UCSD-AML1 (cell line): ENCODE measurements around the gene TNFRSF11A.

Source experiments
- DNase-seq: peaks from one replicate; lab custom pipeline; 2025; ENCODE audit not compliant: unreplicated experiment; lab: John Stamatoyannopoulos, UW

Gene TNFRSF11A

DNA sequence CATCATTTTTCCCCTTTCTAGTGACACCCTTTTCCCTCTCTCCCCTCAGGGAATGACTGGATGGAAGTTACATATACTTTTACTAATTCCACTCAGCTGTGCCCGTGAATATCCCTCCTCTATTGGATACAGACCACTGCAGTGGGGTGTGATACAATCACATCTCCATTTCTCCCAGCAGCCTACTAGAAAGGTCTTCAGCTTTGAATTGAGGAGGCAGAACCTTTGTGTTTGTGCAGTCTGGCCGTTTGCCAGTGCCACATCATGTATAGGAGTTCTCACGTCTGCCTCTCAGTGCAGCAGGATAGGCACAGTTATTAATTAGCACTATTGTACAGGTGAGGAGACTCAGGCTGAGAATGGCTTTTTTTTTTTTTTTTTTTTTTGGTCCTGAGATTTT is 16.4 kb downstream of the TNFRSF11A start:
- no peak for DNase-seq

DNA sequence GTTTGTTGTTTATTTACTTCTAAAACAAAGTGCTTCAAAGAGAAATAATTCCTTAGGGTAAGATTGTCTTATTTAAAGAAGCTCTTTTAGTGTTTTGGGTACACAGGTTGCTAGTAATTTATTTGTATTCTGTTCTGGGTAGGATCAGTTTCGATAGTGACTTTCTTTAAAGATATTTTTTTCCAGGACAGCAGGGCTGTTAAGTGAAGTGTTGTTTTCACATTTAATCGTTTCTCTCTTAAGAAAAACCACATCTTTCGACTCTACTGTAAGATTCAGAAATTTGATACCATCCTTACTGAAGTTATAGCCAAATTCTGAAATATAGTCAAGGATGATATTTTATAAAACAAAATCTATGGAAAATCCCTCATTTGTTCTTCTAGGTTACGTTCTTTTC is 17.8 kb downstream of the TNFRSF11A start:
- DNase-seq, result no peak

GRCh38 chr18:62343316-62343715 is 18.2 kb downstream of the TNFRSF11A start:
- DNase-seq, result no peak

GRCh38 chr18:62345909-62346308 is 20.8 kb downstream of the TNFRSF11A start:
- DNase-seq, result no peak

GRCh38 chr18:62346333-62347088 is 21.4 kb downstream of the TNFRSF11A start:
- no peak for DNase-seq

GRCh38 chr18:62347089-62347506 is 22.0 kb downstream of the TNFRSF11A start:
- DNase-seq, result no peak

DNA sequence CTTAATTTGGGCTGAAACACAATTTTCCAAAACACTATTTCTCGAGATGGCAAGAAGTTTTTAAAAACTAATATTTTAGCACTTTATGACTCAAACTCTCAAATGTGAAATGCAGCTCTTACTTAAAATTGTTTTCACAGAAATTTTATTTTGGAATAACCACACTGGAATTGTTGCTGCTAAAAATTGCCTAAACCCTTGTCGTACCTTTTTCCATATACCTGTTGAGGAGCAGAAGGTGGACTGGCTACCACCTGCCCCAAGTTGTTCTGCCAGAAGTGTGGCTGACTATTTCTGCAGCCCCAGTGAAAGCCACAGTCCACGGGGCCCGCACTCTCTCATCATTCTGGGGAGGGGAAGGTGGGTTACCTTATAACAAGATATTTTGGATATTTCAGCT is 23.4 kb downstream of the TNFRSF11A start:
- no peak for DNase-seq

DNA sequence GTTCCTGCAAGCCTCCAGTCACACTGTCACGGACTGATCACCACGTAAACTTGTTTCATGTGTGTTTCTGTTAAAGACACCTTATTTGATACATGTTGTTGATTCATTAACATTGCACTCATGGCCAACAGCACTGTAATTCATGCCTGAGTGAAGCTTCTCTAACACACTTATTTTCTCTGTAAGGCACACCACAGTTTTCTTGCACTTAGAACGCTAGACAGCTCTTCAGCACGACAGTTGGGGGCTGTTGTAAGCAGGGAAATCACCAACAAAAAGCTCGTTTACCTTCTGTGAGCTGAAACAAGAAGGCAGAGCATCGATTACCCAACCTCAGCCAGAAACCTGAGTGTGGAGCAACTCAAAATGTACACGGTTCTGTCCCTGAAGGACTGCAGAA is 28.1 kb downstream of the TNFRSF11A start:
- no peak for DNase-seq

DNA sequence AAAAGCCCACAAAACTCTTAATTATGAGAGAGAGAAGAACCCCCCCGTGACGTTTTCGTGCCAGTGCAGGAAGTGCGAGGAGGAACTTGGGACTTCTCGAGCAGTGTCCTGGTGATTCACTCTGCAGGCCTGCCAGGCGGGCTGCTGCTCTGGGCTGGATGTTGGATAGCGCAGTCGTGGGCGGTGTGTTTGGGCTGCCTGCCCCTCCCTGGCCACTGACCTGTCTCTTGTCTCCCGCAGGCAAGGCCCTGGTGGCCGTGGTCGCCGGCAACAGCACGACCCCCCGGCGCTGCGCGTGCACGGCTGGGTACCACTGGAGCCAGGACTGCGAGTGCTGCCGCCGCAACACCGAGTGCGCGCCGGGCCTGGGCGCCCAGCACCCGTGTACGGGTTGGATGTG is 29.0 kb downstream of the TNFRSF11A start:
- no peak for DNase-seq

DNA sequence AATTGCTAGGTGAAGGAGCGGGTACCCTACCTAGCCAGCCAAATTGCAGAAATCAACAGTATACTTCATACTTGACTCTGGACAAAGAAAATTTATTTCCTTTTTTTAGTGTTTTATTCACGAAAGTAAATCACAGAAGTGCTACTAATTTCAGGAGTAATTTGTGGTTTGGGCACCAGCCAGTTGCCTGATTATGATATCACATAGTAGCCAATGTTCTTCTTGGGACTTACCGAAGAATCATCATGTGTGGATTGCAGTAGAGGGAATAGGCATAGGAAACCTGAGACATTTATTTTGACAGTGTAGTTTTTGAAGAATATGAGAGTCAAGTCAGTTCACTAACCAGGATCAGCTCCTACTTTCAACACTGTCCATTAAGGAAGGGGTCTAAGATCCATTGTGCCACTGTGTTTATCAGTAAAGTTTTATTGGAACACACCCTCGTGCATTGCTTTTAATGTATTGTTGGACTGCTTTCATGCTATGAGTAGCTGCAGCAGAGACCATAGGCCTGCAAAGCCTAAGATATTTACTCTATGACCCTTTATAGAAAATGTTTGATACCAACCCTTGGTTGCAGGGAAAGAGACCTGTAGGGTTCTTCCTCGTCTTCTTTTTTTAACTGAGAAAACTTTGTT is 32.1 kb downstream of the TNFRSF11A start:
- no peak for DNase-seq

DNA sequence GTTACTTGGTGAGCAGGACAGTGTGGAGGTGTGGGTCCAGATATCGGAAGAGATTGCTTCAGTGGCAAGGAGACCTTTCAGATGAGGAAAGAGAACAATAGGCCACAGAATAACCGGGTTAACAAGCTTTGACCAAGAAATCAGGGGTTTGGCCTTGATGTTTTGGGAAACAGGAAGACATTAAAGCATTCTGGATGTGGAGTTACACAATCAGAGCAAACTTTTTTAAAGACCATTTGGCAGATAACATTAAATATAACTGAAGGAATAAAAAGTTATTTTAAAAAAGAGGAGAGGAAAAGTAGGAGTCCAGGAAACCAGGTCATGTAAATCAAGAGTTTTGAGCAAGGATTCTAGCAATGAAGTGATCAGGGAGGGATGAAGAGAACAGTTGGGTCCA is 35.7 kb downstream of the TNFRSF11A start:
- no peak for DNase-seq

DNA sequence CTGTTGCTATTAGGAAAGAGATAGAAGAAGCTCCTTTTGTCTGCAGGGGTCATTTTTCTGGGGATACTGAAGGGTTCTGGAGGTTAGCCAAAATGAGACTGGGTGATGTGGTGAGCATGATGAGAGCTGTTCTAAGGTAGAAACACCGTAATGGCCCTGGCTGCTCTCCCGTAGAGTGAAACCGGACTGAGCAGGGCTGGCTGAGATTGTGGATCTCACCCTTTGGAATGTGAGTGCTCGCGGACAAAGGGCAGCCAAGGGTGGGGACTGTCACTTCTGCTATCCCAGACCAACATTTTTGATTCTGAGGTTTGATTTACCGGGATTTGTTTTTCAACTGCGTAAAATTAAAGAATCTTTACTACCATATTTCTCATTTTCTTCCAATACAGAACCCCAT is 36.2 kb downstream of the TNFRSF11A start:
- no peak for DNase-seq

- DNase-seq, result no peak
Observed at GRCh38 chr18:62364558-62364957, 39.4 kb downstream of the TNFRSF11A start.

DNA sequence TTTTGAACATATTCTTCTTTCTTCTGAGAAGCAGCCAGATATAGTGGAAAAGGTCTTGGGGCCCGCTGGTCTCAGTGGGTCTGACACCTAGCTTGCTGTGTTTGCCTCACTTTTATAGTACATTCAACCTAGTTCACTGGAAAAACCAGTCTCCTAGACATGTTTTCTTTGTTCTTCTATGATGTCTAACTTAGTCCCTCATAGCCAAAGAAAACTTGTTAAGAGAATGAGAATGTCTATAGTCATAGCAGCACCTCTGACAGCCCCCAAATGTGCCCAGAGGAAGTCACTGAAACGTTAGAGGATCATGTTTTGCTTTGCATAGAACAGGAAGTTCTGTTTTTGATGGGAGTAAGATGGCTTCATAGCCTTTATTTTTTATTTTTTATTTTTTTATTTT is 40.3 kb downstream of the TNFRSF11A start:
- no peak for DNase-seq

DNA sequence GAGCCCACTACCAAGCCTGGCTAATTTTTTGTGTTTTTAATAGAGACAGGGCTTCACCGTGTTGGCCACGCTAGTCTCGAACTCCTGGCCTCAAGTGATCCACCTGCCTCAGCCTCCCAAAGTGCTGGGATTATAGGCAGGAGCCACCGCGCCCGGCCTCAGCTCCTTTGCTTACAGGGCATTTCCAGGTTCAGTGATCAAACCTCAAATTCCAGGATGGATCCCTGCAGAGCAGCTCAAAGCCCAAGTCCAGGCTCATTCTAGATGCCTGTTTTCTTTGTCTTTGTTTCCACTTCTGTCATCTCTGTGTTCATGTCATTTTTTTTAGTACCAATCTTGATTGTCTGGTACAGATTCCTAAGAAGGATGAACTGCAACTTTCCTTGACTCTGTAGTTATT is 41.9 kb downstream of the TNFRSF11A start:
- no peak for DNase-seq

DNA sequence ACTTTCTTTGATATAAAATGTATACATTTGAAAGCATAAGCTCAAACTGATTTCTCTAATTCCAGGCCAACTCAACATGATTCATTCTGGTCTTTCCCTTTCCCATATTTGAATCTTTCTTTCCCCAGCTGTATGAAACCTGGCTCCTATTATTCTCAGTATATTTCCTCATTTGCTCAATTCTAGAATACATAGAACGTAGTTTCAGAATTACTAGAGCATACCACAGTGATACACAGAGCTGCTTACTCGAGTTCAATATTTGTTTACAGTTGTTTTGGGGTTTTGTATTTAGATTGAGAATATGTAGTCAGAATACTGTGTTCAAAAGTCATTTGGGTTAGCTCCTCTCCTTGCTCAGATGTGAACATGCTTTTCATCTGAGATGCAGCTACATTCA is 43.0 kb downstream of the TNFRSF11A start:
- no peak for DNase-seq

DNA sequence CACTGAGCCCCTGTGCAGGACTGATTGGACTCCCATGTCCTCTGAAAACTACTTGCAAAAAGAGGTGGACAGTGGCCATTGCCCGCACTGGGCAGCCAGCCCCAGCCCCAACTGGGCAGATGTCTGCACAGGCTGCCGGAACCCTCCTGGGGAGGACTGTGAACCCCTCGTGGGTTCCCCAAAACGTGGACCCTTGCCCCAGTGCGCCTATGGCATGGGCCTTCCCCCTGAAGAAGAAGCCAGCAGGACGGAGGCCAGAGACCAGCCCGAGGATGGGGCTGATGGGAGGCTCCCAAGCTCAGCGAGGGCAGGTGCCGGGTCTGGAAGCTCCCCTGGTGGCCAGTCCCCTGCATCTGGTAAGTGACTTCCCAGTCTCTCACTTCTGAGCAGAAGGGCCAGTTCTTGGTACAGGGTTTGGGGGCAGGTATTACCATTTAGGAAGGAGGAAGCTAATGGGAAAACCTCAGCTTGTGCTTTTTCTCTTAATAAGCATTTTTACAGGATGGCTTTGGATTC is 44.1 kb downstream of the TNFRSF11A start:
- DNase-seq, result no peak

GRCh38 chr18:62370366-62370765 is 45.3 kb downstream of the TNFRSF11A start:
- no peak for DNase-seq

DNA sequence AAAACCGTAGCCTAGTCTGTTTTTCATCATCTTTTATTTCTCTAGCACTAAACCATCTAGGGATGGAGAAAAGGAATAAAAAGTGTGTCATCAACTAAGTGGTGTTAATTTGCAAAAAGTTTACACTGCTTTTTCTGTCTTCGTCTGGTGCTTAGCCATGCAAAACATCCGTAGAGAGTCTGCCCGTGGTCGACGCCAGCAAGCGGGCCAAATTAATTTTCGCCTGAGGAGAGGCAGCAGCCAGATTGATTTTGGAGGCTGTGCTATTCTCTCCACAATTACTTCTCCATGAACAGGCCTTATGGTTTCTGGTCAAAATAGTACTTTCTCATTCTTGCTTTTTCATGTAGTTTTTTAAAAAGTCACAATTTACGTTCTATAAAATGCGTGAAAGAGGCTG is 46.3 kb downstream of the TNFRSF11A start:
- DNase-seq, result no peak

- DNase-seq, result no peak
Observed at GRCh38 chr18:62372156-62372555, 47.0 kb downstream of the TNFRSF11A start.

GRCh38 chr18:62372882-62373281 is 47.8 kb downstream of the TNFRSF11A start:
- no peak for DNase-seq

DNA sequence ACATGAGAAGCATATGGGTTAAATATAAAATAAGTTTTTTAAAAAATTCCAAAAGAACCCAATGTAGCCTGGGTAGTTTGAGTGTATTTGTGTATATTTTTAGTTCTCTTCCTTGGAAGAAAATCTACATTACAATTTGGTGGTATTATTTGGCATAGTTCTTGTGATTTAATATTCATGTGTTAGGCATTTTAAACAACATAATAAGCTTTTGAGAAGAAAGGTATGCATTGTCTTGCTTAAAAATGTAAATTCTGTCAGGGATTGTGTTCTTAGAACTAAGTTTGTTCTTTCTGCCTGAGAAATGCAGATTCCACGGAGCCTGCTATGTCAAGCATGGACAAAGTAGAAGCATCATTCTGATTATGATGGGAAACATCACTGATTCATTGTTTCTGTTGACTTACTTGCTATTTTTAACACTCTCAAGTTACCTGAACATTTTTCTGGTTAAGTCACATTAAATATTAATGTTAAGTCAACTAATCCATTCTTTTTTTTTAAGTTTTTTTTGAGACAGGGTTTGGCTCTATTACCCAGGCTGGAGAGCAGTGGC is 49.4 kb downstream of the TNFRSF11A start:
- no peak for DNase-seq
